SHP77 (cell line): ENCODE results near the gene CARD14.

Source experiments
- DNase-seq, 2 experiments: peaks; one replicate each; lab custom pipeline; 2025; lab: John Stamatoyannopoulos, UW

CARD14 gene

DNA sequence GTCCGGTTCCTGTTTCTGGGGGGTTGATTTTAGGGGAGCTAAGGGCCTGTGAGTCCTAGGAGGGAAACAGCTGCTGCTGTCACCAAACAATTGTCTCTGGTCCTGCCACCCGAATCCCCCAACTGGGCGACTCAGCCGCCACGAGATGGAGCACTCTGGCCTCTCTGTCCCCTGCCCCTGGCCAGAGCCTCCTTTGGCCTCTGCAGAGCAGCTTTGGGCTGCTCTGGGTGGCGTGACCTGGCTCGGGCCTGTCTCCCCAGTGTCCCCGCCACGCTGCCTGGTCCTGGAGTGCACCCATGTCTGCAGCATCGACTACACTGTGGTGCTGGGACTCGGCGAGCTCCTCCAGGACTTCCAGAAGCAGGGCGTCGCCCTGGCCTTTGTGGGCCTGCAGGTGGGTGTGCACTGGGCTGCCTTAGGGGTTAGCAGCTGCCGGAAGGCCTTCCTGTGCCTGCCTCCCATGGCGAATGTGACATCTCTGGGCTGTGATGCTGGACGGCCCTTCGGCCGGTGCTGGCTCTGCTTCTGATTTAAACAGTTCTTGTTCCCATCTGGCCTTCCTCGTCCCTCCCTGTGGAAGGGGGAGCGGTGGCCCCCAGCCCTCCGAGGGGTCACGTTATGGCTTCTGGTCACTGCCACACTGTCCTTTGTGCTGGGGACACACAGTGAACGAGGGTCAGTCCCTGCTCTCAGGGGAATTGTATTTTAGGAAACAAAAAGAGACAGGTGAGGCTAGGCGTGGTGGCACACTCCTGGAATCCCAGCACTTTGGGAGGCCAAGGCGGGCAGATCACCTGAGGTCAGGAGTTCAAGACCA, 79.3 kb downstream of the CARD14 start:
- DNase-seq = no peak

- no peak for DNase-seq
Observed at GRCh38 chr17:80251966-80252365, 82.1 kb downstream of the CARD14 start.

DNA sequence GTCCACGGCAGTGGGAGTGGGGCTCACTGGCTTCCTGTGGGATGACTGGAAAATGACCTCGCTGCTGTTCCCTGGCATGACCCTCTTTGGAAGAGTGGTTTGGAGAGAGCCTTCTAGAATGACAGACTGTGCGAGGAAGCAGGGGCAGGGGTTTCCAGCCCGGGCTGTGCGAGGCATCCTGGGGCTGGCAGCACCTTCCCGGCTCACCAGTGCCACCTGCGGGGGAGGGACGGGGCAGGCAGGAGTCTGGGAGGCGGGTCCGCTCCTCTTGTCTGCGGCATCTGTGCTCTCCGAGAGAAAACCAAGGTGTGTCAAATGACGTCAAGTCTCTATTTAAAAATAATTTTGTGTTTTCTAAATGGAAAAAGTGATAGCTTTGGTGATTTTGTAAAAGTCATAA, 83.0 kb downstream of the CARD14 start:
- peak; percentile 87 to 93 for DNase-seq

DNA sequence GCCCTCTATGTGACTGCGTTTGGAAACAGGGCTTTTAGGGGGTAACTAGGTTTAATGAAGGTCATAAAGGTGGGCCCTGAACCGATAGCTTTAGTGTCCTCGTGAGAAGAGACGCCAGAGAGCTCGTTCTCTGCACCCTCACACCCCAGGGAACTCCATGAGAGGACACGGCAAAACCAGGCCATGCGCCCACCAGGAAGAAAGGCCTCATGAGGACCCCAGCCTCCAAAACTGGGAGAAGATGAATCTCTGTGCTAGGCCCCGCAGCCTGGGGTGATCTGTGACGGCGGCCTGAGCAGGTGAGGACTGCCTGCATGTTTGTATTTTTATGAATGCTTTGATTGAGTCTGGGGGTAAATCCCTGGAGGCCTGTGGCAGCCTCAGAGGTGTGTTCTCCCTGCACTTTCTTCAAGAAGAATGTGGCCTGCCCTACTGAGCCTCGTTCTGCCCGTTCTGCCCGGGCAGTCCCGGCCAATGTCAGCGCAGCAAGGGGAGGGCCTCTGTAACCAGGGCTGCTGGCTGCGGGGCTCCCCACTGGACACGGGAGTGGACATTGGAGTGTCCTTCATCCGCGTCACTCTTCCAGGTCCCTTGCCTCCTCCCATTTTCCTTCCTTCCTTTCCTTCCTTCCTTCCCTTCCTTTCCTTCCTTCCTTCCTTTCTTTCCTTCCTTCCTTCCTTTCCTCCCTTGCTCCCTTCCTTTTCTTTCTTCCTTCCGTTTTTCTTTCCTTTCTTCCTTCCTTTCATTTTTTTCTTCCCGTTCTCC, 84.0 kb downstream of the CARD14 start:
- peak; percentile 30 to 65 for DNase-seq

DNA sequence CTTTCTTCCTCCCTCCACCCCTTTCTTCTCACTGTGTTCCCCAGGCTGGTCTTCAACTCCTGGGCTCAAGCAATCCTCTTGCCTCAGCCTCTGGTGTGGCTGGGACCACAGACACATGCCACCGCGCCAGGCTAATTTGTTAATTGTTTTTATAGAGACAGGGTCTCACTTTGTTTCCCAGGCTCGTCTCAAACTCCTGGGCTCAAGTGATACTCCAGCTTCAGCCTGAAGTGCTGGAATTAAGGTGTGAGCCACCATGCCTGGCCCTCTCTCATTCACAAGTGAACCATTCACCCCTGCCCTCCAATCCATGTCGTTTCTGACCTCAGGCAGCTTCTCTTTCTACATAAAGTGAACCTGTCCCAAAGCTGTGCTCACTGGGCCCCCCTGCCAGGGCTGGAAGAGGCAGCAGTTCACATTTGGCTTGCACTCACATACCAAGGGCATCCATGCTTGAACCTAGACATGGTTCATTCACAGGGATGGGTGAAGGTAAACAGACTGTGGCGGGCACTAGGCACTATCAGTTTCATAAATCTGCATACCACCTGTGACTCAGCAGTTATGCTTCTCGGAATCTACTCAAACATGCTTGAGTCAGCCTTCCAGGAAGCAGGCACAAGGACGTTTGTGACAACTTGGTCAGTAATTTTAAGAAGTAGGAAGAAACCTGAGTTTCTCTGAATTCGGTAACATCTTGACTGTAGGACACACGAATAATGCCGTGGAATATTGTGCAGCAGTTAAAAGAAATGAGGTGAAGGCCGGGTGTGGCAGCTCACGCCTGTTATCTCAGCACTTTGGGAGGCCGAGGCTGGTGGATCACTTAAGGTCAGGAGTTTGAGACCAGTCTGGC, 84.8 kb downstream of the CARD14 start:
- peak; percentile 93 to 95 for DNase-seq

GRCh38 chr17:80256034-80256350, 86.2 kb downstream of the CARD14 start:
- DNase-seq = no peak

DNA sequence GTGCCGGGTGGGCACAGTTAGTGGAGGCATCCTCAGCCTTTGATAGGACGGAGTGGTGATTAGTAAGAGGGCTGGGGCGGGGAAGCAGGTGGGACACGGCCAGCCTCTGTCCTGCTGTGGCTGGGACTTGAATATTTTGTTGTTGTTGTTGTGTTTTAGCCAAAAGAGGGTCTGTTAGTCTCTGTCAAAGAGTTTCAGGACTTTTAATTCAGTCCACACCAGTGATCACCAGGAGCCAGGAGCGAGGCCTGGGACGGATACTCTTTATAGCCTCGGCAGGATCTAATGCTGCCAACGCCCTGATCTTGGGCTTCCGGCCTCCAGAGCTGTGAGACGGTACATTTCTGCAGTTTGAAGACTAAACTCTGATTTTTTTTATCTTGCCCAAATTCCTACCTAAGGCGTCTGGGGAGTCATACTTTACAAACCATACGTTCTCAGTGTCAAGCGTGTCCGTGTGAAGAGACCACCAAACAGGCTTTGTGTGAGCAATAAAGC, 87.9 kb downstream of the CARD14 start:
- DNase-seq = peak; percentile 50 to 70

GRCh38 chr17:80258296-80258695, 88.5 kb downstream of the CARD14 start:
- peak in 1 of 2 experiments; percentile 33 for DNase-seq
